ES-I3 (cell line): ENCODE data around the gene AP1M2.

Source experiments
- H3K36me3 ChIP-seq: 2 replicates; pipeline ENCODE4 v1.6.1; 2013; ENCODE audit warnings: mild to moderate bottlenecking, low read length, control low read depth, moderate library complexity; ENCODE audit not compliant: insufficient read depth
- H3K4me1 ChIP-seq: 2 replicates; pipeline ENCODE4 v1.6.1; 2013; ENCODE audit warnings: mild to moderate bottlenecking, control low read depth, low read length; ENCODE audit not compliant: insufficient read depth
- H3K9ac ChIP-seq: 2 replicates; pipeline ENCODE4 v1.6.1; 2013; ENCODE audit warnings: low read depth, mild to moderate bottlenecking, low read length, moderate library complexity
- H3K9me3 ChIP-seq: 2 replicates; pipeline ENCODE4 v1.6.1; 2013; ENCODE audit warnings: mild to moderate bottlenecking, low read length, moderate library complexity; ENCODE audit not compliant: control insufficient read depth, insufficient read depth

The AP1M2 gene

GRCh38 chr19:10612499-10613119 is 25.5 kb upstream of the AP1M2 start:
- Histone ChIP-seq H3K4me1 (no peaks in the 10 kb centered on the region), H3K9me3 (no peaks in the 10 kb centered on the region), H3K36me3 (no peaks in the 10 kb centered on the region), H3K9ac (no peak overlapping the region)

GRCh38 chr19:10611907-10612306 is 24.8 kb upstream of the AP1M2 start:
- H3K9me3 ChIP-seq, result no peaks in the 10 kb centered on the region

GRCh38 chr19:10604460-10604980 is 17.4 kb upstream of the AP1M2 start:
- no peaks in the 10 kb centered on the region for H3K36me3 ChIP-seq
- no peak overlapping the region for H3K9ac ChIP-seq
- H3K4me1 ChIP-seq, result peaks cover 11% of the 10 kb centered on the region
- peaks cover 3% of the 10 kb centered on the region; the same call in 1 of the 2 replicates for H3K9me3 ChIP-seq

More at GRCh38 chr19:10611907-10612306, 24.8 kb upstream of the AP1M2 start:
- H3K36me3 ChIP-seq, result no peaks in the 10 kb centered on the region
- H3K9ac ChIP-seq, result no peak overlapping the region
- no peaks in the 10 kb centered on the region for H3K4me1 ChIP-seq

DNA sequence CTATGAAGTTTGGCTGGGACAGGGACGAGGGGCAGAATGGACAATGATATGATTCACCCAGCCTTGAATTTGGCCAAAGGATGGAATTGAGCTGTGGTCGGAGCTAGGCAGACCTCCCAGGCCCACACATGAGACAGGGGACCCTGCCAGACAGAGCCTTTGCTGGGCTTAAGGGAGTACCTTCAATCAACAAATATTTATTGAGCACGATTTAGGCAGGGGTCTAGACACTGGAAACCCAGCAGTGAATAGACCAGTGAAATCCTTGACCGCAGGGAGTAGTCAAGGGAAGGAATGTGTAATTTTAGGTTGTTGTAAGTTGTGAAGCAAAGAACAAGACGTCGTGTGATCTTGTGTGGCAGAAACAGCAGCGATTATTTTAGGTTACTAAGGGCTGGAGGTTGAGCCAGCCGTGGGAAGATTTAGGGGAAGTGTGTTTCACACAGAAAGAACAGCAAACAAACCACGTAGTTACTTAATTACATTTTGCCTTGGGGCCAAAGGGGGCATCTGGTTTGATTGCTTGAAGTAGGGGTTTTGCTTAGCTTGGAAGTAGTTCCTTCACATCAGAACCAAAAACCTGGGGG is 16.9 kb upstream of the AP1M2 start:
- peak overlapping the region; percentile 99; the same call in 1 of the 2 replicates for H3K9ac ChIP-seq
- H3K36me3 ChIP-seq, result no peaks in the 10 kb centered on the region
- peaks cover 11% of the 10 kb centered on the region for H3K4me1 ChIP-seq
- peaks cover 3% of the 10 kb centered on the region; the same call in 1 of the 2 replicates for H3K9me3 ChIP-seq

DNA sequence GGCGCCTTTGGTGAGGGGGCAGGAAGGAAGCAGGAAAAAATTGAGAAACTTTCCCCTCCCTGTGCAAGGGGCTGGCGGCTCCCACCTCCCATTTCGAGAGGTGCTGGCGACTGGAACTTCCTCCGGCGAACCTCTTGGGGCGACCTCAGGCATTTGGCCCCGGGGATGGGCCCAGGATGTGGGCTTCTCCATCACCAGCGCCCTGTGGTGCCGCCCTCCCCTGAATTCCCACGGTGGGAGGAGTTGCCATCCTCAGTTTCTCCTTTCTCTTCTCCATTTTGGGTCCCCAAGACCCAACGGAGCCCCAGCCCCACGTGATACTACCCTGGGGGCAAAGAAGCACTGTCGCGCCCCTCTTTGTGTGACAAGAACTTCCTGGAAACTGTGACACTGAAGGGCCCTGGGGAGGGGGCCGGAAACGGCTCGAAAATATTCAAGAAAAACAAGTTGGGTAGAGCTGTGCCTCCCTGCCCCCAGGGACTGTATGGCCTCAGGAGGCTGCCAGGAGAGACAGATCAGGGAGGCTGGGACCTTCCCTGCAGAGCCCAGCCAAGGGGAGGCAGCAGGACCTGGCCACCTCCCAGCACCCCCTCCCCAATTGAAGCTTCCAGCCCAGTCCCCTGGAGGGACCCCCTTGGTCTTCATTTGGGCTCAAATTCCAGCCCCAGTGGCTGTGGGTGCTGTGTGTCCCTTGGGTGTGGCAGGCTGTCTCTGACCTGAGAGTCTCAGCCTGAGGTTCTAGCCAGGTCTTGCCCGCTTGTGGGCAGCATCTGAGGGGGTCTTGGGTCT is 16.2 kb upstream of the AP1M2 start:
- Histone ChIP-seq H3K4me1 (peaks cover 11% of the 10 kb centered on the region), H3K9ac (peak overlapping the region; percentile 99), H3K9me3 (peaks cover 3% of the 10 kb centered on the region; the same call in 1 of the 2 replicates), H3K36me3 (no peaks in the 10 kb centered on the region)

GRCh38 chr19:10602330-10603083 is 15.4 kb upstream of the AP1M2 start:
- Histone ChIP-seq H3K9me3 (peaks cover 3% of the 10 kb centered on the region; the same call in 1 of the 2 replicates), H3K36me3 (no peaks in the 10 kb centered on the region), H3K9ac (peak overlapping the region; percentile 99), H3K4me1 (peaks cover 11% of the 10 kb centered on the region)

- H3K4me1 ChIP-seq, result peaks cover 11% of the 10 kb centered on the region
- H3K36me3 ChIP-seq, result no peaks in the 10 kb centered on the region
- peaks cover 3% of the 10 kb centered on the region; the same call in 1 of the 2 replicates for H3K9me3 ChIP-seq
- H3K9ac ChIP-seq, result no peak overlapping the region
Measured at GRCh38 chr19:10601999-10602329, 14.9 kb upstream of the AP1M2 start.

DNA sequence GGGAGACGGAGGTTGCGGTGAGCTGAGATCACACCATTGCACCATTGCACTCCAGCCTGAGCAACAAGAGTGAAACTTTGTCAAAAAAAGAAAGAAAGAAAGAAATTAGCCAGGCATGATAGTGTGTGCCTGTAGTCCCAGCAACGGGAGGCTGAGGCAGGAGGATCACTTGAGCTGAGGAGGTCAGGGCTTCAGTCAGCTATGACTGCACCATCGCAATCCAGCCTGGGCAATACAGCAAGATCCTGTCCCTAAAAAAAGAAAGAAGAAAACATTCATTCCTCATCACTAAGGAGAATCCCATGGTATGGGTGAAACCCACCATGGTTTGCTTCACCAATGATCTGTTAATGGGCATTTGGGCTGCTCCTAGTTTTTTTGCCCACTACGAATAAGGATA is 13.0 kb upstream of the AP1M2 start:
- Histone ChIP-seq H3K4me1 (peaks cover 11% of the 10 kb centered on the region), H3K9me3 (peaks cover 3% of the 10 kb centered on the region; the same call in 1 of the 2 replicates), H3K9ac (no peak overlapping the region), H3K36me3 (no peaks in the 10 kb centered on the region)

GRCh38 chr19:10593820-10594637 is 6.9 kb upstream of the AP1M2 start:
- Histone ChIP-seq H3K36me3 (no peaks in the 10 kb centered on the region), H3K9ac (no peak overlapping the region), H3K4me1 (no peaks in the 10 kb centered on the region), H3K9me3 (no peaks in the 10 kb centered on the region)

- no peaks in the 10 kb centered on the region for H3K9me3 ChIP-seq
- H3K36me3 ChIP-seq, result no peaks in the 10 kb centered on the region
- no peaks in the 10 kb centered on the region for H3K4me1 ChIP-seq
- no peak overlapping the region for H3K9ac ChIP-seq
Measured at GRCh38 chr19:10593148-10593547, 6.0 kb upstream of the AP1M2 start.

DNA sequence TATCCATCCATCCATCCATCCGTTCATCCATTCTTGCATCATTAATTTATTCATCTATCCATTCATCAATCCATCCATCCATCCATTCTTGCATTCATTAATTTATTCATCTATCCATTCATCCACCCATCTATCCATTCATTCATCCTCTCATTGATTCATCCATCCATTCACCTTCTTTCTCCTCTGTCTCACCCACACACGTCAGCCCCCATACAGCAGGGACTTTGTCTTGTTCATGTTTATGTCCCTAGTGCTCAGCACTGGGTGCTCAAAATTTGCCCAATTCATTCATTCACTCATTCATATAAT is 683 bp upstream of the AP1M2 start:
- Histone ChIP-seq H3K36me3 (no peaks in the 10 kb centered on the region), H3K9ac (no peak overlapping the region), H3K9me3 (no peaks in the 10 kb centered on the region), H3K4me1 (peaks cover 8% of the 10 kb centered on the region)

GRCh38 chr19:10586396-10586795 is 716 bp downstream of the AP1M2 start:
- H3K9me3 ChIP-seq, result no peaks in the 10 kb centered on the region
- no peaks in the 10 kb centered on the region for H3K36me3 ChIP-seq
- H3K9ac ChIP-seq, result peak overlapping the region; percentile 62
- peaks cover 8% of the 10 kb centered on the region for H3K4me1 ChIP-seq

GRCh38 chr19:10583036-10583776 is 3.9 kb downstream of the AP1M2 start:
- H3K36me3 ChIP-seq, result no peaks in the 10 kb centered on the region
- H3K4me1 ChIP-seq, result peaks cover 8% of the 10 kb centered on the region
- H3K9ac ChIP-seq, result no peak overlapping the region
- H3K9me3 ChIP-seq, result no peaks in the 10 kb centered on the region
